HG02981 (cell line): Measurements from ENCODE around the gene ASGR1.
"Not testable (repeated sequence)": the region's sequence is repeated elsewhere in the genome, so short reads cannot be mapped to it uniquely, and the experiment has no call there.

Experiments used
- ATAC-seq: cut with Tn5 transposase; IDR thresholded peaks from one replicate; pipeline ENCODE4 v1.9.1; 2021; ENCODE audit warnings: mild to moderate bottlenecking, moderate library complexity; ENCODE audit not compliant: unreplicated experiment

Gene ASGR1

GRCh38 chr17:7168841-7169564 lies 10.2 kb downstream of the ASGR1 start:
- not testable (repeated sequence) for ATAC-seq

GRCh38 chr17:7167832-7168231 lies 11.3 kb downstream of the ASGR1 start:
- no peak for ATAC-seq

- no peak for ATAC-seq
These were observed 12.3 kb downstream of the ASGR1 start for GRCh38 chr17:7166873-7167272.

- ATAC-seq = not testable (repeated sequence)
These were observed 19.6 kb downstream of the ASGR1 start for GRCh38 chr17:7159571-7159970.

- not testable (repeated sequence) for ATAC-seq
These were observed 20.7 kb downstream of the ASGR1 start for GRCh38 chr17:7158424-7158823.

GRCh38 chr17:7156342-7156940 lies 22.7 kb downstream of the ASGR1 start:
- no peak for ATAC-seq

- no peak for ATAC-seq
These were observed 31.4 kb downstream of the ASGR1 start for GRCh38 chr17:7147772-7148171.

GRCh38 chr17:7146115-7146514 lies 33.1 kb downstream of the ASGR1 start:
- ATAC-seq = no peak

GRCh38 chr17:7144213-7144612 lies 35.0 kb downstream of the ASGR1 start:
- ATAC-seq = no peak

- ATAC-seq = no peak
These were observed 37.3 kb downstream of the ASGR1 start for GRCh38 chr17:7141824-7142223.

GRCh38 chr17:7139400-7139799 lies 39.8 kb downstream of the ASGR1 start:
- no peak for ATAC-seq

GRCh38 chr17:7138800-7139381 lies 40.3 kb downstream of the ASGR1 start:
- ATAC-seq = no peak

GRCh38 chr17:7137171-7137943 lies 41.8 kb downstream of the ASGR1 start:
- ATAC-seq = no peak

GRCh38 chr17:7136266-7136877 lies 42.8 kb downstream of the ASGR1 start:
- ATAC-seq = no peak

- ATAC-seq = no peak
These were observed 45.3 kb downstream of the ASGR1 start for GRCh38 chr17:7133916-7134315.

GRCh38 chr17:7133424-7133823 lies 45.7 kb downstream of the ASGR1 start:
- ATAC-seq = no peak

- ATAC-seq = peak; percentile 65
These were observed 46.6 kb downstream of the ASGR1 start for GRCh38 chr17:7132511-7133094.

- no peak for ATAC-seq
These were observed 47.8 kb downstream of the ASGR1 start for GRCh38 chr17:7131423-7131791.

GRCh38 chr17:7130621-7131422 lies 48.3 kb downstream of the ASGR1 start:
- no peak for ATAC-seq

GRCh38 chr17:7129311-7129710 lies 49.9 kb downstream of the ASGR1 start:
- no peak for ATAC-seq
